ENCODE data around the gene FGD5. TPM values are rescaled to one million over a fixed set of nuclear protein-coding genes. Genes with fewer than 3 reads are reported as not detected.

Gene FGD5
- total and polyA plus RNA-seq, 8 donors: 1.2 to 34.1 (median 9.0) TPM

GRCh38 chr3:14810070-14810791 lies 8.5 kb upstream of the FGD5 start:
- peak overlapping the region; percentile 50 to 63 (median 54) for H3K4me3 ChIP-seq
- no peaks in the 10 kb centered on the region for H3K9me3 ChIP-seq
- TF ChIP-seq EP300 (IDR thresholded peaks at IDR 0.05): no peak
- TF ChIP-seq CTCF (IDR thresholded peaks at IDR 0.05): no peak
- no peak for TF ChIP-seq POLR2AphosphoS5 (IDR thresholded peaks at IDR 0.05)
- no peak for TF ChIP-seq POLR2A (IDR thresholded peaks at IDR 0.05)
- intact Hi-C loops (cut with DNase I; ENCODE audit: low total_unique reads): no loop called here
- peak overlapping the region; percentile 54 to 82 (median 79) for H3K27ac ChIP-seq
- peaks cover 0 to 25% (median 15%) of the 10 kb centered on the region in 4 donors for H3K4me1 ChIP-seq
- no peaks in the 10 kb centered on the region for H3K36me3 ChIP-seq
- 4 to 15% (median 5%) methylated on average over 26 to 80 of the region's 85 CpGs for WGBS, 5 donors
- peak in 1 of 2 donors; percentile 78 for DNase-seq
- H3K27me3 ChIP-seq: peaks cover 0 to 84% (median 15%) of the 10 kb centered on the region in 3 donors

- peak overlapping the region; percentile 54 to 82 (median 79) for H3K27ac ChIP-seq
- DNase-seq: no peak
- peaks cover 0 to 81% (median 15%) of the 10 kb centered on the region in 3 donors for H3K27me3 ChIP-seq
- peak overlapping the region; percentile 50 to 63 (median 54) for H3K4me3 ChIP-seq
- intact Hi-C loops (cut with DNase I; ENCODE audit: low total_unique reads): no loop called here
- H3K4me1 ChIP-seq: peaks cover 0 to 20% (median 14%) of the 10 kb centered on the region in 4 donors
- H3K9me3 ChIP-seq: no peaks in the 10 kb centered on the region
- 3 to 8% (median 5%) methylated on average over 29 to 78 of the region's 78 CpGs for WGBS, 5 donors
- H3K36me3 ChIP-seq: no peaks in the 10 kb centered on the region
- TF ChIP-seq POLR2AphosphoS5 (IDR thresholded peaks at IDR 0.05): no peak
- no peak for TF ChIP-seq POLR2A (IDR thresholded peaks at IDR 0.05)
- no peak for TF ChIP-seq CTCF (IDR thresholded peaks at IDR 0.05)
- no peak for TF ChIP-seq EP300 (IDR thresholded peaks at IDR 0.05)
Measured at GRCh38 chr3:14810801-14811661, 7.7 kb upstream of the FGD5 start.

GRCh38 chr3:14811684-14812083 lies 7.1 kb upstream of the FGD5 start:
- Histone ChIP-seq H3K4me3 (peak overlapping the region; percentile 50 to 63 (median 54)), H3K36me3 (no peaks in the 10 kb centered on the region), H3K27ac (peak overlapping the region; percentile 54 to 82 (median 79)), H3K9me3 (no peaks in the 10 kb centered on the region), H3K4me1 (peaks cover 0 to 20% (median 13%) of the 10 kb centered on the region in 4 donors), H3K27me3 (peaks cover 0 to 81% (median 15%) of the 10 kb centered on the region in 3 donors)
- no peak for DNase-seq
- 29 to 51% (median 36%) methylated on average over 7 of the region's 7 CpGs for WGBS, 5 donors
- intact Hi-C loops (cut with DNase I; ENCODE audit: low total_unique reads): no loop called here
- no peak for TF ChIP-seq POLR2A (IDR thresholded peaks at IDR 0.05)
- no peak for TF ChIP-seq EP300 (IDR thresholded peaks at IDR 0.05)
- TF ChIP-seq CTCF (IDR thresholded peaks at IDR 0.05): no peak
- TF ChIP-seq POLR2AphosphoS5 (IDR thresholded peaks at IDR 0.05): no peak

- WGBS, 5 donors: 46 to 64% (median 56%) methylated on average over 9 of the region's 9 CpGs
- TF ChIP-seq POLR2A (IDR thresholded peaks at IDR 0.05): no peak
- no peak for TF ChIP-seq EP300 (IDR thresholded peaks at IDR 0.05)
- TF ChIP-seq POLR2AphosphoS5 (IDR thresholded peaks at IDR 0.05): no peak
- TF ChIP-seq CTCF (IDR thresholded peaks at IDR 0.05): no peak
- Histone ChIP-seq H3K27ac (peak overlapping the region in 3 of 5 donors; percentile 79 to 82 (median 80)), H3K4me3 (peak overlapping the region in 3 of 4 donors; percentile 0 to 63 (median 56)), H3K9me3 (no peaks in the 10 kb centered on the region), H3K4me1 (peaks cover 0 to 20% (median 11%) of the 10 kb centered on the region in 4 donors), H3K27me3 (peaks cover 0 to 77% (median 15%) of the 10 kb centered on the region in 3 donors), H3K36me3 (no peaks in the 10 kb centered on the region)
- no peak for DNase-seq
- intact Hi-C loops (cut with DNase I; ENCODE audit: low total_unique reads): no loop called here
Measured at GRCh38 chr3:14812196-14812790, 6.5 kb upstream of the FGD5 start.

Data from stomach (tissue), 9 donors.